CD4-positive, alpha-beta T cell treated with Interleukin-2 at 100 ng/mL for 4 hours (primary cell): ENCODE measurements around the gene FOXA3.
A peak's percentile ranks its signal among the peaks of the same experiment; 100 is the strongest.

Experiments
- DNase-seq: peaks from one replicate; pipeline ENCODE4 v3.0.0-alpha.2; 2020; ENCODE audit warnings: low spot score

FOXA3 gene

DNA sequence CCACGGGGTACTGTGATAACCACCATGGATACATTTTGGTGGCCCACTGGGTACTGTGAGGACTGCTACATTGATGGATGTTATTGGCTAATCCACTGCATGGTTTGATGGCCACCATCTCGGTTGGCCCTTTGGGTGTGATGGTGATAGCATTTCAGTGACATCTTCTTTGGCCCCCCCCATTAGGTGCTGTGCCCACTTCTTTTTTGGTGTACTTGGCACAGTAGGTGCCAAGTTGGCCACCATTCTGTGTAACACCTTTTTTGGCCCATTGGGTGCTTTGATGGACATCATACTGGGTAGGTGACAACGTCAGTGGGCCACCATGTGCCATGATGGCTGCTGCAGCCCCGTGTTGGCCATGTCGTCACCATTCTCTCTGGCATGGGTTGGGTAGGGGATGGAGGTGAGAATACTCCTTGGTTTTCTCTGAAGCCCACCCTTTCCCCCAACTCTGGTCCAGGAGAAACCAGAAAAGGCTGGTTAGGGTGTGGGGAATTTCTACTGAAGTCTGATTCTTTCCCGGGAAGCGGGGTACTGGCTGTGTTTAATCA, 9.2 kb downstream of the FOXA3 start:
- DNase-seq: no peak

- DNase-seq: no peak
Observed at GRCh38 chr19:45874620-45874966, 10.5 kb downstream of the FOXA3 start.

DNA sequence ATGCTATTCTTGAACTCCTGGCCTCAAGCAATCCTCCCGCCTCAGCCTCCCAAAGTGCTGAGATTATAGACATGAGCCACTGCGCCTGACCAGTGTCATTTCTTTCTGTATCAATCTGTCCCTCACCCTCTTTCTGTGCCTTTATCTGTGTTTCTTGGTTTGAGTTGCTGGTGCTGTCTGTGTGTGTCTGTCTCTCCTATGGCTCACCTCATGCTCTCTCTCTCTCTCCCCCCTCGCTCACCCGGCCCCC, 12.0 kb downstream of the FOXA3 start:
- no peak for DNase-seq

DNA sequence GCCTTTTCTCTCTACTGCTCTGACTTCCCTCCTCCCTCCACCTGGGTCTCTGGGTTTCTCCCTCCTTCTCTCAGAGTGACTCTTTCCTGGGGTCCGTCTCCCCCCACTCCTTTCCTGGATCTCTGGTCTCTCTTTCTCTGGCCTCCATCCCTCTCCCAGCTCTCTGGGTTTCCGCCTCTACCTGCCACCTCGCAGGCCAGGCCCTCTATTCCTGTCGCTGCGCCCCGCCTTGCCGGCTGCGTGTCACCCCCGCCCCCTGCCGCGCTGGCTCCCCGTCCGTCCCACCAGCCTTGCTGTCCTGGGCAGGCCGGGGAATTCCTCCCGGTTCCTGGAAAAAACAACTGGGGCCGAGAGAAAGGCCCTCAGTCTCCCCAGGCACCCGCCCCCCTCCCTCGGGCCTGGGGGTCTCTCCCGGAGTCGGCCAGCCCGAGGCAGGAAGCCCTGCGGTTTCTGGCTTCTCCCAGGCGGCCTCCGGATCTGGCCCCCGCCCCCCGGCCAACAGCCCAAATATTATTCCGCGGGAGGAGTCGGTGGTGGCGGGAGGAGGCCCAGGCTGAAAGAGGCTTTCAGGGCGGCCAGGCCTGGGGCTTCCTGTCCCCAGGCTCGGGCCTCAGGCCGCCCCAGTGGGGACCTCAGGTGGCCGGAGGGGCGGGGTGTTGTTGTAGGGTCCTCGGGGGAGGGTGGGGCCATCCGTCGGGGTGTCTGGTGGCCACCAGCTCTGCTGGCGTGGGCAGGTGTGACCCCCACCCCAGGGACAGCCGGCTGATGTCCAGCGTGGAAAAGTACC, 12.5 kb downstream of the FOXA3 start:
- DNase-seq: no peak

DNA sequence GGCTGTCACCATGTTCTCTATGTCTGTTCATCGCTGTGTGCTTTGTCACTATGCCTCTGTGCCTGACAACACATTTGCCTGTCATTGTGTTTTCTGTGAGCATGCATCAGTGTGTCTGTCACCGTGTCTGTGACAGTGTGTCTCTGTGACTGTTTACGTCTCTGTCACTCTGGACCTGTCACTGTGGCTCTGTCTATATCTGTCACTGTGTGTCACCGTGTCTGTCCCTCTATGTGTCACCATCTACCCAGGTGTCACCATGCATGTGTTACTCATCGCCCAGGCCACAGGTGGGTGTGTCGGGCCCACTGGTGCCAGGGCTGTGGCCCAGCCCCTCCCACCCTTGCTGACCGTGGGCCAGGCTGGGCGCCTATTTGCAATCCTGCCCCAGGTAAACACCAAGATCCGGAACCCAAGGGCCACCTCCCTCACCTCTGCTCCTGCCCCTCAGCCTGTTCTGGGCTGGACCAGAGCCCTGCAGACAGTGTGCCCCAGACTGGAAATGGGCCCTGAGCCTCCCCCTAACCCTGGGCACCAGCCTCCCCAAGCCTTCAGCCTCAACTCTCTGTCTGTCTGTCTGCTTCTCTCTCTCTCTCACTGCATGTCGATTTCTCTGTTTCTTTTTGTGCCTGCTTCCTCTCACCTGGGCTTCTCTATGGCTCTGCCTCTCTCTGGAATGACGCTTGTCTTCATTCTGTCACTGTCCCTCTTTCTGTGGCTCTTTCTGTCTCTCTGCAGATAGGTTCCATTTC, 14.1 kb downstream of the FOXA3 start:
- DNase-seq: no peak

- DNase-seq: no peak
Observed at GRCh38 chr19:45879055-45879454, 14.9 kb downstream of the FOXA3 start.

DNA sequence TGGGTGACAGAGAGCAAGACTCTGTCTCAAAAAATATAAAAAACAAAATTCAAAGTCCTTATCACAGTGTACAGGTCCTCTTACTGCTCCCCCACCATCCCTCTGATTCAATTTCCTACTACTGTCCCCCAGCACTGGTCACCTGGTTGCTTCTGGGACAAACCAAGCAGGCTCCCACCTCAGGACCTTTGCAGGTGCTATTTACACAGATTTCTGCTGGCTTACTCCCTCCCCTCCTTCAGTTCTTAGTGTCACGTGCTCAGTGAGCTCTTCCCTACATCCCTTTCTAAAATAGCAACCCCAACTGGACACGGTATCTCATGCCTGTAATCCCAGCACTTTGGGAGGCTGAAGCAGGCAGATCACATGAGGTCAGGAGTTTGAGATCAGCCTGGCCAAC, 15.8 kb downstream of the FOXA3 start:
- DNase-seq: no peak

DNA sequence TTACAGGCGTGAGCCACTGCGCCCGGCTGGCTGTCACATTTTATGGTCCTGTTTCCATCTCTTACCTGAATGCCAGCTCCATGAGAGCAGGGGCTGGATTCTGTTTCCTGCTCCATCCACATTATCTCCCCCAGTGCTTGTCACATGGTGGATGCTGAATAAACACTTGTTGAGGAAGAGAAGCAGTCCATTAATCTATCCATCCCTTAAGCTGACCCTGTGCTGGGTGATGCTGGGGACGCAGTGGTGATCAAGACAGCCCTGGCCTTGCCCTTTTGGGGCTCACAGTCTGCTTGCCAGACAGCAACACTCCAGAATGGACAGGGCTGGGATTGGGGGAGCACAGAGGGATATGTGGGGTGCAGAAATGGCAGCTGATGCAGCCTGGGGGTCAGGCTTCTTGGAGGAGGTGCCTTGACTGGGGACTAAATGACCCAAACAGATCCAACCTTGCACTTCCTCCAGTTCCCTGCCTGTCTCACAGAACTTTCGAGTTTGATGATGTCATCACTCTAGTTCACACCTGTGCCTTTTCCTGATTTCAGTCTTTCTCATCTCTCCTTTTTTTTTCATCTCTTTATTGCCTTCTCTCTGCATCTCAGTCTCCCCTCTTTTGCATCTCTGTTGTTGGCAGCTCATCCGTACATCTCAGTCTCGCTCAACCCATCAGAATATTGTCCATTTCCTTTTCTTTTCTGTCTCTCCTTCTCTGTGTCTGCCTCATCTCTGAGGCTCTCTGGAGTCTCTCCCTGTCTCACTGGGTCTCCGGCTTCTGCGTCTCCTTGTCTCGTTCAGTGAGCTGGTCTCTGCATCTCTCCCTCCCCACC, 17.2 kb downstream of the FOXA3 start:
- DNase-seq: no peak

DNA sequence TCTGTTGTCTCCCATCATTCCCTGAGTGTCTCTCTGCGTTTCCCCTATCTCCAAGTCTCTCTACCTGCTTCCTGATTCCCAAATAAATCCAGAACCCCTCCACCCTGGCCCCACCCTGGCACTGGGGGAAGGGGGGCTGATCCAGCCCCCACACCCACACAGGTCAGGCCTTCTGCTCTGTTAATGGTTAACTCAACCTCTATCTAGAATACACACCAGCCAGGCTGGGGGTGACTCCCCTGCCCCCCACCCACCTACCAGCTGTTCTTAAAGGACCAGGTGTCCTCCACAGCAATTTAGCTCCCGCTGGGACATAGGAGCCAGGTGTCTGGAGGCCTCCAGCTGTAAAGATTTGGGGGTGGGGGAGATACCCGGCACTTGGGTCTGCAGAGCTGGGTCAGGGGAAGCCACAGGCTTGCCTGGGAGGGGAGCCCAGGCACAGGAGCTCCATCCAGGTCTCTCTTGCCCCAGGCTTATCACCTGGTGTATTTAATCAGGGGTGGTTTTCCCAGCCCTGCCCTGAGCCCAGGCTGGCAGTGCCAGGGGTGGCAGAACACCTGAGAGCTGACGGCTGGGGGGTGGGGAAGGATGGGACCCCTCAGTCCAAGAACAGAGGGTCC, 17.9 kb downstream of the FOXA3 start:
- no peak for DNase-seq

DNA sequence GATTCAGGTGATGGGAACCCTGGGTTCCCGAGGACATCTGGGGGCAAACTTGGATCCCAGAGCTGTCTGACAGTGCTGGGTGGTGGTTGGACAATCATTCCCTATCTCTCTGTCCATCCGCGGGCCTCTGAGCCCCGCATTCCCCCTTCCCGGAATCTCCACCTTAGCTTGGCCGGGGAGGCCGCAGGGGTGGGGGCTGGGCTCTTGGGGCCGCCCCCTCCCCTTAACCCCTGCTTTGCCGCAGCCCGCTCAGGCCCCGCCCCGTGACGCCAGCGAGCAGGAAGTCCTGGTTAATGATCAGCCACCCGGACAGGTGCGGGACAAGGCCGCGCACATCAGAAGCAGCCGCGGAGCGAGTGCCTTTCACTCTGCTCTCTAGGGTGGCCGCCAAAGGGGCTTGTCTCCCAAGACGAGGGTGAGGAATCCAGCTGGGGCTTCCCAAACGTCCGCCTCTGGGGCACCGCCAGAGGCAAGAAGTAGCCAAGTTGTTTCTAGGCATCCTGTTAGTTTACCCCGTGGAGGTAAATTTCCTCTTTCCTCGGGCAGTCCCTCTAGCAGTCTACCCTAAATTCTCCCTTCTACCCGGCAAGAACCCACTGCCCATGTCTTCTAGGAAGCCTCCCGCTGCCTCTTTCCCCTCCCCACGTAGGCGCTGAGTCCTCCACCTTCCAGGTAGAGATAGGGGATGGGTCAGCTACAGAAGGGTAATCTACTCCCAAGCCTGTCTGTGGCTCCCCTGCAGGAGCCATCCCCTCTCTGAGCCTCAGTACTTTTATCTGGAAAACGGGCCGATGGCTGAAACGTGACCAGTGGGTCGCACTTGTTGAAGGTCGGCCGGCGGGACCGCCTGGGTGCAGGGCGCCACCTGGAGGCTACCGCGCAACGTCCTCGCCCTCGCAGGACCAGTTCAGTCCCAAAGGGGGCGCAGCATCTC, 18.8 kb downstream of the FOXA3 start:
- DNase-seq: peak; percentile 83

- no peak for DNase-seq
Observed at GRCh38 chr19:45883586-45883880, 19.4 kb downstream of the FOXA3 start.

DNA sequence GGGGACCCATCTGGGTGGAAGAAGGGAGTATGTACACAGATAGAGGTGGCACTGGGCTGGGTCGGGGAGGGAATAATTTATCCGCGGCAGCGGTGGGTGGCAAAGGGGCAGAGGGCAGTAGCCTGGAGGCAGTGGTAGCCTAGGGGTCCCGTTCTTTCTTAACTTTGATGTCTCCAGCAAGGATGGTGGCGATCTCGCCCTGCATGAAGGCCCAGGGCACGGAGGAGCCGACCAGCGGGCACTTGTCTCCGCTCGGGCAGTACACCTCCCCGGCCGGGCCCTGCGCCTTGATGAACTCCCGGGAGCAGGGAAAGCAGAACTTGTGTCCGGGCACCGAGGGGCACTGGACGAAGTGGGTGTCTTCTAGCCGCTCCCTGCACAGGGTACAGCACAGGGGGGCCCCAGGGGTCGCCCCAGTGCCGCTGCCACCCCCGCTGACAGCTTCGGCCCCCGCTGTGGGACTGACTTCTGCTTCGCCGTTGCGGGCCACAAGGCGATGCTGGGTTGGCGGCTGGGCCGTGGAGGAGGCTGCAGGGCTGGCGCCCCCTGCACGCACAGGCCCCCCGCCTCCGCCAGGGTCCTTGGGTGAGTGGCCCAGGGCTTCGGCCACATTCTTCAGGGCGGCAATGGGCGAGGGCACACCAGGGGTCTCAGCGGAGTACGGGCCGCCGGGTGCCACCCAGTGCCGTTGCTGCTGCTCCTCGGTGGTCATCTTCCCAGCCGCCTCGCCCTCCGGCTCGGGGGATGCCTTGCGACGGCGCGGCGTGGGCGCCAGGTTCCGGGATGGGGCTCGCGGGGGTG, 20.0 kb downstream of the FOXA3 start:
- DNase-seq: no peak

DNA sequence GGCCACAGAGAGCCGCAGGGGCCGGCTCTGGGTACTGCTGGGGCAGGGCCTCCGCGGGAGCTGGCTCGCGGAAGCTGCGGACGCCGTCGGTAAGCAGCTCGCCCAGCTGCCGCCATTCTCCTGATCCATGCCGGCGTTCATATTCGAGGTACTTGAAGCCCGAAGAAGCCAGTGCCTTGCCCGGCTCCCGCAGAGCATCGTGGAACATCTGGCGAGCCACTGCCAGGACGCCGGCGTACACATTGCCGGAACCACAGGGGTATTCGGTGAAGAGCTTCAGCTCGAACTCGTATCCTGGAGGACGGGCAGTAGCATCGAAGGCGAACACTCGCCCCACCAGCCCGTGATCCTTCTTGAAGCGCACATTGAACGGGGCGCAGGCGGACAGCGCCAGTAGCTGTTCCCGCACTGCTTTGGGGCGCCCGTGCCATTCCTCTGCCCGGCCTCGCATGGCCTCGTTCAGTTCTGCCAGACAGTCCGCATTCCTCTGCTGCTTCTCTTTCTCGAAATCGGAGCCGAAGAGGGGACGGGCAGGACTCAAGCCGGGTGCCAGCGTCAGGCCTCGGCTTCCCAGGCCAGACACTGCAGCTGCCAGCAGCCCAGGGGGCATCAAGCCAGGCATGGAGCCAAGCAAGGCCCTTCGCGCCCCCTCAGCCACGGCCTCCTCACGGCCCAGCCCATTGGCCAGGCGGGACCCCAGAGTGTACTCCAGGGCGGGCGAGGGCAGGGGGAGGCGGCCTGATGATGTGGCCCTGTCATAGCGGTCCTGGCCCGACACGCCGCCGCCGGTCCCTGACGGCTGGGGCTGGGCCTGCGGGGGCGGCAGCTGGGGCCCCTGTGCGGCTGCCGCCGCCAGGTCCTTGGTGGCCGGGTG, 20.8 kb downstream of the FOXA3 start:
- DNase-seq: no peak

DNA sequence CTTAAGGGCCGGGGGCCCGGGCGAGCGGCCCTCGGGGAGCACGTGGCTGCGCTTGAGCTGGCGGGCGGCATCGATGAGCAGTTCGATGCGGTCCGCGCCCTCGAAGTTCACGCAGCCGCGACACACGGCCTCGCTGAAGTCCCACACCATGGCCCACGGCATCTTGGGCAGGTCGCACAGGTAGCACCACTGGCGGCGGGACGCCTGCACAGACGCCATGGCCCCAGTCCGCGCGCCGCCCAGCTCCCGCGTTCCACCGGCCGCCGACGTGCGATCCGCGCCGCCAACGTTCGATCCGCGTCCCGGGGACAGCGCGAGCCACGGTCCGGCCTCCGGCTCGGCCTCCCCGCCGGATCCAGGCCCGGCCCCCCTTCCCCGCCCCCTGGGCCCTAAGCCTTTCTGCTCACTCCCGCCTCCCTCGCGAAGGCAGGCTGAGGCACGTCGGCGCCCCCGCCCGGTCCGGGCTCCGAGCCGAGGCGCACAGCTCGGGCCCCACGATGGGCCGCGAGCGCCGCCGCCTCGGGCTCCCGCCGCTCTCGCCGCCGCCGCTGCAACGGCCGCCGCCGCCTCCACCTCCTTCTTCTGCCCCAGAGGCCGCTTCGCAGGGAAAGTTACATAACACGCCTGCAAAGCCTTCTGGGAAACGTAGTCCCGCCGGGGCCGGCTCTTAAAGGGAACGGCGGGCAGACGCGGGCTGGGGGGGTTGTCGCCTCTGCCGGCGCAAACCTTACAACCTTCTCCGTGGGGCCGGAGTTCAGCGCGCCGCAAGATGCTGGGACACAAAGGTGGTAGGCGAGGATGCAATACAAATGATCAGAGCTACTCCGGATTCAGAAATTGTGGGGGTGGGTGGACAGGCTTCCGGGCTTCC, 21.7 kb downstream of the FOXA3 start, which contains the start of gene IRF2BP1:
Gene IRF2BP1, minus strand, starts transcription at position 586 of the 871 bp plus-strand sequence. Its CDS starts 367 bp downstream, at position 219.
- DNase-seq: peak; percentile 91

GRCh38 chr19:45886427-45887199, 22.5 kb downstream of the FOXA3 start:
- peak; percentile 92 for DNase-seq

DNA sequence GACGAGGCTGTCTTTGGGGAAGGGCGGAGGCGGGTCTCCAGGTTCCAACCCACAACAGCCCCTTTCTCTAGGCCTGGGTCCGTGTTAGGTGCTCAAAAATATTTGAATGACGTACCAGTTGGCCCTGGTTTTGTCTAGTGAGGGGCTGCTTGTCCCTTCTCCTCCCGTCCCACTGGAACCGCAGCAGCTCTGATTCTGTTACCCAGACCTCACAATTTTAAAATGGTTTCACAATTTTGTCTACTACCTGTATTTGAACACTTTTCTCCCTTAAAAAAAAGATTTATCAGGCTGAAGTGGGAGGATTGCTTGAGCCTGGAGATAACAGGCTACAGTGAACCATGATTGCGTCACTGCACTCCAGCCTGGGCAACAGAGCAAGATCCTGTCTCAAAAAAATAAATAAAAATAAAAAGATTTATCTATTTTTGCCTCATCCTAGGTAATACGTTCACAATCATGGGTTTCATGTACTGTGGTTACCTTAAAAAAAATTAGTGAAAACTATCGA, 23.1 kb downstream of the FOXA3 start:
- no peak for DNase-seq

GRCh38 chr19:45889210-45889885, 25.2 kb downstream of the FOXA3 start:
- no peak for DNase-seq
